MCF 10A (cell line): ENCODE results near the gene SDK1. TPM values are rescaled to one million over a fixed set of nuclear protein-coding genes. Genes with fewer than 3 reads are reported as not detected.

Experiments
- BruUV-seq: library from RNA; stranded (reverse); fragments of 400-500 nt; replicated peaks from 2 replicates; lab custom pipeline; 2021; lab: Mats Ljungman, UMichigan
- CTCF ChIA-PET: fragments of 300-600 bp; sonication (Branson Sonifier 250); formaldehyde crosslinking; extraction: SDS; loops from one replicate; lab custom pipeline; 2021; ENCODE audit warnings: antibody characterized with exemption, inconsistent platforms; lab: Yijun Ruan, JAX
- POLR2A ChIA-PET: fragments of 300-600, 350-650 bp; sonication (Branson Sonifier 250); formaldehyde crosslinking; extraction: SDS; loops from one replicate; lab custom pipeline; 2020; ENCODE audit warnings: antibody characterized with exemption, inconsistent platforms; lab: Yijun Ruan, JAX
- DNase-seq: peaks from one replicate; pipeline ENCODE4 v3.0.0-alpha.2; 2018; ENCODE audit not compliant: unreplicated experiment
- H3K27ac Mint-ChIP-seq: one replicate; pipeline ENCODE4 v1.8.0; 2022; ENCODE audit warnings: mild to moderate bottlenecking, low read depth, mixed read lengths; ENCODE audit not compliant: unreplicated experiment
- H3K27me3 Mint-ChIP-seq: one replicate; pipeline ENCODE4 v1.8.0; 2022; ENCODE audit warnings: mixed read lengths; ENCODE audit not compliant: insufficient read depth, unreplicated experiment
- H3K36me3 Mint-ChIP-seq: one replicate; pipeline ENCODE4 v1.8.0; 2022; ENCODE audit warnings: mild to moderate bottlenecking, moderate library complexity, mixed read lengths; ENCODE audit not compliant: insufficient read depth, unreplicated experiment
- H3K4me1 Mint-ChIP-seq: one replicate; pipeline ENCODE4 v1.8.0; 2022; ENCODE audit warnings: mixed read lengths; ENCODE audit not compliant: insufficient read depth, unreplicated experiment
- H3K4me3 Mint-ChIP-seq: one replicate; pipeline ENCODE4 v1.8.0; 2022; ENCODE audit warnings: mild to moderate bottlenecking, moderate library complexity, mixed read lengths; ENCODE audit not compliant: unreplicated experiment
- H3K9me3 Mint-ChIP-seq: one replicate; pipeline ENCODE4 v1.8.0; 2022; ENCODE audit warnings: mixed read lengths; ENCODE audit not compliant: unreplicated experiment
- CTCF ChIP-seq: fragments of 200-600 bp; IDR thresholded peaks from one replicate; pipeline ENCODE4 v1.8.0; 2022; ENCODE audit warnings: antibody characterized with exemption, mild to moderate bottlenecking; ENCODE audit not compliant: unreplicated experiment
- intact Hi-C: fragments of 100-400 bp; cut with micrococcal nuclease; formaldehyde crosslinking; loops from 2 replicates; pipeline ENCODE4 v1.14.1; 2022
- total RNA-seq: library from RNA; stranded (reverse); gene quantifications from 2 replicates; pipeline ENCODE4 v1.2.3, GENCODE V29; 2022

Gene SDK1
- total RNA-seq, 1 experiment from 2014 or later = 3.3 TPM

- intact Hi-C loops = no loop called here
- no peak for DNase-seq
- POLR2A ChIA-PET = no interaction called here
- H3K36me3 Mint-ChIP-seq = no peaks in the 10 kb centered on the region
- BruUV-seq = no TSS peak
- H3K27ac Mint-ChIP-seq = no peak overlapping the region
- TF ChIP-seq CTCF = no peak
- no peaks in the 10 kb centered on the region for H3K9me3 Mint-ChIP-seq
- H3K4me1 Mint-ChIP-seq = no peaks in the 10 kb centered on the region
- H3K4me3 Mint-ChIP-seq = no peak overlapping the region
- CTCF ChIA-PET = no interaction called here
- peaks cover 19% of the 10 kb centered on the region for H3K27me3 Mint-ChIP-seq
These were observed 80.0 kb downstream of the SDK1 start for GRCh38 chr7:3380886-3381685.

GRCh38 chr7:3386423-3387190 lies 85.6 kb downstream of the SDK1 start:
- Mint-ChIP-seq H3K9me3 (no peaks in the 10 kb centered on the region), H3K36me3 (no peaks in the 10 kb centered on the region), H3K27me3 (no peaks in the 10 kb centered on the region), H3K27ac (no peak overlapping the region), H3K4me3 (no peak overlapping the region), H3K4me1 (no peaks in the 10 kb centered on the region)
- no peak for TF ChIP-seq CTCF
- ChIA-PET POLR2A (interaction anchor here (1.0 kb wide), 1 partner anchor 17 kb away, joined by 4 read pairs; no protein-coding TSS in a partner anchor), CTCF (interaction anchor here (0.9 kb wide), 1 partner anchor 14 kb away, joined by 3 read pairs; no protein-coding TSS in a partner anchor)
- no TSS peak for BruUV-seq
- intact Hi-C loops = no loop called here
- DNase-seq = no peak

- DNase-seq = peak; percentile 24
- Mint-ChIP-seq H3K27ac (no peak overlapping the region), H3K4me3 (no peak overlapping the region), H3K9me3 (peaks cover 15% of the 10 kb centered on the region), H3K27me3 (no peaks in the 10 kb centered on the region), H3K4me1 (no peaks in the 10 kb centered on the region), H3K36me3 (no peaks in the 10 kb centered on the region)
- TF ChIP-seq CTCF = no peak
- intact Hi-C loops = no loop called here
- ChIA-PET CTCF (interaction anchor here (0.6 kb wide), 1 partner anchor 647 kb away, joined by 3 read pairs; no protein-coding TSS in a partner anchor), POLR2A (no interaction called here)
- no TSS peak for BruUV-seq
These were observed 92.8 kb downstream of the SDK1 start for GRCh38 chr7:3393862-3394261.

GRCh38 chr7:3397324-3397723 lies 96.3 kb downstream of the SDK1 start:
- Mint-ChIP-seq H3K36me3 (no peaks in the 10 kb centered on the region), H3K4me1 (no peaks in the 10 kb centered on the region), H3K4me3 (no peak overlapping the region), H3K27me3 (no peaks in the 10 kb centered on the region), H3K9me3 (peaks cover 15% of the 10 kb centered on the region), H3K27ac (no peak overlapping the region)
- CTCF ChIA-PET = no interaction called here
- no TSS peak for BruUV-seq
- no peak for TF ChIP-seq CTCF
- intact Hi-C loops = no loop called here
- POLR2A ChIA-PET = no interaction called here
- no peak for DNase-seq
